OCI-M2 (cell line): ENCODE results near the gene OPRM1.
"Not testable (repeated sequence)": the region's sequence is repeated elsewhere in the genome, so short reads cannot be mapped to it uniquely, and the experiment has no call there.

ENCODE experiments used
- DNase-seq: peaks from one replicate; lab custom pipeline; 2025; ENCODE audit not compliant: unreplicated experiment; lab: John Stamatoyannopoulos, UW

Gene OPRM1

DNA sequence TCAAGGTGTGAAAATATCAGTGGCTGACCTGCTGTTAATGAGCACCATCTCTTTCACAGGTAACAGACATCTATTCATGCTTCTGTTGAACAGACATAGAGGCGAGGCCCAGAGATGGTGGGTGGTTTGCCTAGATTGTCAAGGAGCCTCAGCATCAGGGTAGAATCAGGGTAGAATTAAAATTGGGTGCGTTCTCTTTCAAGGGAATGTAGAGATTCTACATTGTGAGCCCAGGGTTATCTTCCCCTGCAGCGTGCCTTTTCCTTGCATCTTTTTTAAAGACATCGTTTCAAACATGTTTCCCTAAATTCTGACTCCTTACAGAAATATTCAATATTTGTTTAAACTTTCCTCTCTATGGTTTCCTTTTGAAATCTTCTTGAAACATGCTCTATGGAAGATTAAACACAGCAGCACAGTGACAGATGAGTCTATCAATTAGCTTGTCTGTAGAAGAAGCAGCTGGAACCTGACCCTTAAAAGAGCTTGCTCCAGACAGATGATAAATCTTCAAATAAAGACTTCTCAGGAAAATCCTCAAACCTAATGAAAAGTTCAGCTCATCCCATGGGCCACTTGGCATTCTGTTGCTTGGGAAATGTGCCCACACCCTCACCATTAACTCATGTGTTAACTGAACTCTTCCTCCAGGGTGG, 197.7 kb downstream of the OPRM1 start:
- DNase-seq: no peak

DNA sequence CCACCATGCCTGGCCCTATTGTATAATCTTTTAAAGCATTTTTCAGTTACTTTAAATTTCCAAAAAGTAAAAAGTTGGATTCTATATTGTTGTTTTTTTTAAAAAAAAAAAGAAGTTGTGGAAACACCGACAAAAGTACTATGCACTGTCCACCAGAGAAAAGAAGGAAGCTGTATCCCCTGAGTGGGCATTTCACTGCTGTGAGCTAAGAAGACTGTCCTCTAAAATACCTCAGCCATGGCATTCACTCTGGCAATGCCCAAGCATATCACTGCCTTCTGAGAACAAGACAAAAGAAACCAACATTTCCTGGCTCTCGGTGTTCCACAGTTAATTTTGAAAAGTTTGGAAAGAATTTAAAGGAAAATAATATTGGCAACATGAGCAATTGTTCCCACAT, 199.8 kb downstream of the OPRM1 start:
- no peak for DNase-seq

DNA sequence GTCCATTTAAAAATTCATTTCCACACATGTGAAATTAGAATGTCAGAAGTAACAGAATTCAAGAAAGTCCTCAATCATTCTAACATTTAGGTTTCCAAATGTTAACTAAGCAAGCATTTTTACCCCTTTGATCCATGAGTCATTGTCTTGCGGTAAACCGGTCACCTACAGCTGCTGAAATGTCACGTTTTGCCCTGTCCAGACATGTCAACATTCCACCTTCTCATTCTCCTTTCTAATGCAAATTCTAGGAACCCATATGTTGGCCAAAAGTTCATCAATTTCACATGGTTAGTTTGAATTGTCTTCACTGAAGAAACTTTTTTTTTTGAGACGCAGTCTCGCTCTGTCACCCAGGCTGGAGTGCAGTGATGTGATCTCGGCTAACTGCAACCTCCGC, 200.4 kb downstream of the OPRM1 start:
- DNase-seq: no peak

- not testable (repeated sequence) for DNase-seq
Measured at GRCh38 chr6:154241061-154241460, 202.0 kb downstream of the OPRM1 start.

- DNase-seq: no peak
Measured at GRCh38 chr6:154241581-154241980, 202.5 kb downstream of the OPRM1 start.

GRCh38 chr6:154242617-154243357, 203.7 kb downstream of the OPRM1 start:
- no peak for DNase-seq

GRCh38 chr6:154243793-154244750, 205.0 kb downstream of the OPRM1 start:
- DNase-seq: no peak

GRCh38 chr6:154245506-154245905, 206.5 kb downstream of the OPRM1 start:
- no peak for DNase-seq

- DNase-seq: no peak
Measured at GRCh38 chr6:154246723-154247118, 207.7 kb downstream of the OPRM1 start.

DNA sequence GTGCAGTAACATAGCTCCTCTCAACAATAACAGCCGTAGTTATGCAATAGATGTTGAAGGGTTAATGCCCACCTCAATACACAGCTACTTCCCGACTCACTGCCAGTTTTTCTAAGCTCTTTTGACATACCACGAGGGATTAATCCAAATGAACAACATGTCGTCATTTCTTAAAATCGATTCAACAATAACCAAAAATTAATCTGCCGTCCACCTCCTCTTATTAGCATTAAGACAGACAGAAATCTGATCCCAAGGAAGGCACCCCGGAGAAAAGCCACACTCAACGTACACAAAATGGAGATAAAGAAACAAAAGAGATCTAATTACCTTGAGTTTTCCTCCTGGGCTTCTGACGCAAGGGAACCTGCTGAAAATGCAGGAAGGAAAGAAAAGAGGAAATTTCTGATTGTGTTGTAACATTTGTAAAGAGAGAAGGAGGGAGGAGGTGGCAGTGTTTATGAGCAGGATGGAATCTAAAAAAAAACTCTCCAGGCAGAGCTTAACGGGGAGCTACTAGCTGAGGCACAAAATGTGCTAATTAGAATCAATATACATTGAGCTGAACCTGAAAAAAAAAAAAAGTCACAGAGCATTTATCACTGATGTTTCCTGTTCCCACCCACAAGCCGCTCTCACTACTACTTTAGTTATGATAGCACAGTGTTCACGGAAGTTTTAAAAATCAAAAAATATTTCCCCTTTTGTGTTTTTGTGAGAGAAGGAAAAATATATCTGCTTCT, 208.2 kb downstream of the OPRM1 start:
- DNase-seq: no peak

DNA sequence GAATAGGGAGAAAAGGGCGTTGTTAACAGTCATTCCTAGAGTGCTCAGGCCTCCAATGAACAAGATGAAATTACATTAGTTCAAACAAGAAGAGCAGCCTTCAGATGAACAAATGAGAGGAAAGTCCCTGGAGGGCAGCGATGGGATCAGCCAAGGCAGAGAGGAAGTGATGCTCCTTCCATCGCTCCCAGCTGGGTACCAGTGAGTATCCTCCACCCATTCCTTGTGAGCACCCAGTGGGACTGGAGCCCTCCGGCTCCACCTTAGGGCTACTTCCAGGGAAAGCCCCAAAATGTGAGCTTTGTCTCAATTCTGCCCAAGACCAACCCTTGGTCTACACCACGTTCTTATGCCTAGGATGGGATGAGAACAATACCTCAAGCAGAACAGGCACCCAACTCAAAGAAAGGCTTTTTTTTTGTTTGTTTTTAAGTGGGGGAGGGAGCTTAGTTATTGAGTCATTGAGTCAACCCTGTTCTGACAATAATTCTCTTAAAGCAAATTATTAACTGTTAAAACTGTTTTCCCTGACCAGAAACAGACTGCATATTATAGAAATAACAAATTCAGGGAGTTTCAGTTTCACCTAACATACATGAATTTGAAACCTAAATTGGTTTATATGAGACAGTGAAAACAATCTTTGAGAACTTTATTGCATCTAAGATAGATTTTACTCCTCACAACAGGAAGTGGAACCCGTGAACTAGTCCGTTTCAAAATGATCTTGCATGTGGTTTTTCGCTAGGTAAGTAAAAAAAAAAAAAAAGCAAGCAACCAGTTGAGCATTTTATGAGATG, 210.7 kb downstream of the OPRM1 start:
- DNase-seq: no peak

DNA sequence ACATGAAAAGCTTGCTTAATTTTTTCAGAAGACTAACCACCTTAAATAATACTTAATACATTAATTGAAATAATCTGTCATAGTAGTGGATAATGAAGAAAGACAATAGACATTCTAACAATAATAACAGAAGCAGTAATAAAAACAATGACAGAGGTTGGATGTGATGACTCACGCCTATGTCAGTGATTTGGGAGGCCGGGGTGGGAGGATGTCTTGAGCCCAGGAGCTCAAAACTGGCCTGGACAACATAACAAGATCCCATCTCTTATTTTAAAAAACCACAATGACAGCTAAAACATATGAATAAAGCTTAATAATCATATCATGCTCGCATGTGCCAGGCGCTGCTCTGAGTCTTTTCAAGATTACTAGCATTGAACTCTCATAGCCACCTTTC, 212.1 kb downstream of the OPRM1 start:
- no peak for DNase-seq

DNA sequence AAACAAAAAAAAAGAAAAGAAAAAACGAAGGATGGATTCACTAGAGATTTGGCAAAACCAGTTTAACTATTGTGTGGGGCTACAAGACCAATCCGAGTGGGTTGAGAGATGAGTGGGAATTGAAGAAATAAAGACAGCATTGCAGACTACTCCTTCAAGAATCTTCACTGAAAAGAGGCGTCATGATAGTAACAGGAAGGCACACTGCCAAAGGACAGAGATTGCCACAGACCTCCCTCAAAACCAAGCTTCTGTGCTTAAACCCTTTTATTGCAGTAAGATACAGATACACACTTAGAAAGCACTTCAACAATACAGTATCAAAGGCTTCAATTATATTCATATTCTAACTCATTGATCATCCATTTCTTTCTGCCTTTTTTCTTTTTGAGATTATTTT, 213.6 kb downstream of the OPRM1 start:
- DNase-seq: no peak

DNA sequence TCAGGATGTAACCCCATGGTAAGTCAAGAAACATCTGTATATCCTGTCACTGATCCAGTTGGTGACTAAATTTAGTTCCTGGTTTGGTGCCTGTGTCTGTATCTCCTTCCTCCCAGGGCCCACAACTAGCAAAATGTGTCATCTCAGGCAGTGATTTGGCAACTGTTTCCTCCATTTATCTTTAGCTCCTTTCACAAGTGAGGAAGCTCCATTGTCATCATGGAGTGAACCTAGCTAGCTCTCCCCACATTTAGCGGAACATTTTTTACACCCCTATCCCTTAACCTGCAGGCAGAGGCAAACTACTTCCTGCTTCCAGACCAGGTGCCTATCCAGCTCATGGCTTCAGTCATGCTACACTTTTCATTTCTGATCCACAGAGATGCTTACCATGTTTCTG, 218.0 kb downstream of the OPRM1 start:
- DNase-seq: no peak

- no peak for DNase-seq
Measured at GRCh38 chr6:154258064-154258757, 219.2 kb downstream of the OPRM1 start.

DNA sequence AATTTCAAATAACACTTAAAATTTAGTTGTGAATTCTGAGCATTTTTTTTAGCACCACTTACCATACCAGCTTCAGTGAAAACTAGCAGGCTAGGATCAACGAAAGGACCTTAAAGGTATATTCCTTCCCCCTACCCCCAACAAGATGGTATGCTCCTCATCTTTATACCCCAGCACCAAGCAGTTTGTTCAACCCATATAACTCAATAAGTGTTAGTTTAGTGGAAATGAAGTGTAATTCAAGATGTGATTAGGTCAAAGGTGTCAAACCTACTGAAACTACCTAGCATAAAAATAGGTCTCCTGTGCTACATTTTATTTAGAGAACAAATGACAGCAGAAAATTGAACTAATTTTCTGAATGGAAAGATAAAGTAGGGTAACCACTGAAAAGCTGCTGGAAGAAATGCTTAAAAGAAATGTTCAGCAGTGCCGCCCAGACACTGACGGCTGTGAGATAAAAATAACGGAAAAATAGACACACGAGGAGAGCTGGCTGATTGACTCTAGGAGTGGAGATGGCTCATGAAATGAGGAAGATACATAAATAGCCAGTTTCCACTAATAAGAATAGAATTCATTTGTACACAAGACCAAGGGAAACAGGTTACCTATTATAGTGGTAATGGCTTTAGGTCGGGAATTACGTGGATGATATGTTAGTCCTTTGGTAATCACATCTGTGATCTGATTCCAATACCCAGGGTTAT, 222.8 kb downstream of the OPRM1 start:
- DNase-seq: no peak

DNA sequence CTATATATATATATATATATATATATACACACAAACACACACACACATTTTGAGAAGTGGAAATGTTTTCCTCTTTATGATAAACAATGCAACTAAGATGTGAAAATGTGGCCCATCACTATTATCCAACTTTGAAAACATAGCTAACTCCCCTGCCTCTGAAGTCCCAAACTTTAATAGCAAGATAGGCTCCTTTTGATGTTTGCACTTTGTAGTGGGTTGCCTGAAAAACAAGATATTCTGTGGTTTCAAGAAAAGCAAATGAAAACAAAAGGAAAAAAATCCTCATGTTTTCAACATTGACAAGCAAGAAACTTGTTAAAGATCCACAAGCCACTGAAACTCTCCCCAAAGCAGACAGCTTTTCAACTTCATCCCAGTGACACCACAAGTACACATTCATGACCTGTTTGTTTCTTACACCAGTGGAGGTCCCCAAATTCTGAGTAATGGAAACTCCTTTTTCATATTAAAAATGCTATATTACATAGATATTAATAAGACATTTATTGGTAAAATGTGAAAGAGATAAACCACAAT, 227.6 kb downstream of the OPRM1 start:
- no peak for DNase-seq

- DNase-seq: no peak
Measured at GRCh38 chr6:154267508-154268106, 228.6 kb downstream of the OPRM1 start.
